Measurements from ENCODE around the gene TP53INP2.
A peak's percentile ranks its signal among the peaks of the same experiment; 100 is the strongest.

TP53INP2 gene

GRCh38 chr20:34676642-34677373 is 27.3 kb upstream of the TP53INP2 start, which contains the start of gene PIGU:
Gene PIGU, minus strand, starts transcription at chr20:34677092. Its CDS starts 7 bp downstream, at chr20:34677085.
- FAIRE-seq (peak; percentile 100), DNase-seq (ENCODE audit: insufficient read length, low spot score) (peak; percentile 86)
- TF ChIP-seq POLR2A (IDR thresholded peaks at IDR 0.05; ENCODE audit: low read depth, low read length) (peak; percentile 90), SPI1 (IDR thresholded peaks at IDR 0.05; ENCODE audit: low read depth, low read length) (no peak), POLR2AphosphoS5 (IDR thresholded peaks at IDR 0.05; ENCODE audit: low read depth, low read length) (peak; percentile 76), POU2F2 (IDR thresholded peaks at IDR 0.05; ENCODE audit: low read depth, low read length) (peak; percentile 41; the same call in 1 of the 2 replicates), TAF1 (IDR thresholded peaks at IDR 0.05; ENCODE audit: low read depth, low read length) (peak; percentile 80), PAX5 (IDR thresholded peaks at IDR 0.05; ENCODE audit: insufficient read depth, low read length, severe bottlenecking) (peak; percentile 89)

GRCh38 chr20:34680586-34681175 is 23.5 kb upstream of the TP53INP2 start:
- TF ChIP-seq PAX5 (IDR thresholded peaks at IDR 0.05; ENCODE audit: insufficient read depth, low read length, severe bottlenecking) (no peak), POLR2A (IDR thresholded peaks at IDR 0.05; ENCODE audit: low read depth, low read length) (no peak), POLR2AphosphoS5 (IDR thresholded peaks at IDR 0.05; ENCODE audit: low read depth, low read length) (no peak), SPI1 (IDR thresholded peaks at IDR 0.05; ENCODE audit: low read depth, low read length) (no peak), POU2F2 (IDR thresholded peaks at IDR 0.05; ENCODE audit: low read depth, low read length) (no peak), TAF1 (IDR thresholded peaks at IDR 0.05; ENCODE audit: low read depth, low read length) (no peak)
- DNase-seq (ENCODE audit: insufficient read length, low spot score) (no peak), FAIRE-seq (no peak)

- FAIRE-seq (no peak), DNase-seq (ENCODE audit: insufficient read length, low spot score) (no peak)
- TF ChIP-seq POLR2AphosphoS5 (IDR thresholded peaks at IDR 0.05; ENCODE audit: low read depth, low read length) = no peak
- no peak for TF ChIP-seq TAF1 (IDR thresholded peaks at IDR 0.05; ENCODE audit: low read depth, low read length)
- TF ChIP-seq PAX5 (IDR thresholded peaks at IDR 0.05; ENCODE audit: insufficient read depth, low read length, severe bottlenecking) = no peak
- TF ChIP-seq POU2F2 (IDR thresholded peaks at IDR 0.05; ENCODE audit: low read depth, low read length) = no peak
- no peak for TF ChIP-seq SPI1 (IDR thresholded peaks at IDR 0.05; ENCODE audit: low read depth, low read length)
- TF ChIP-seq POLR2A (IDR thresholded peaks at IDR 0.05; ENCODE audit: low read depth, low read length) = no peak
Measured at GRCh38 chr20:34683667-34684066, 20.5 kb upstream of the TP53INP2 start.

- TF ChIP-seq POLR2A (IDR thresholded peaks at IDR 0.05; ENCODE audit: low read depth, low read length) (no peak), POLR2AphosphoS5 (IDR thresholded peaks at IDR 0.05; ENCODE audit: low read depth, low read length) (no peak), SPI1 (IDR thresholded peaks at IDR 0.05; ENCODE audit: low read depth, low read length) (no peak), POU2F2 (IDR thresholded peaks at IDR 0.05; ENCODE audit: low read depth, low read length) (no peak)
- FAIRE-seq (no peak), DNase-seq (ENCODE audit: insufficient read length, low spot score) (no peak)
Measured at GRCh38 chr20:34689486-34689885, 14.7 kb upstream of the TP53INP2 start.

- DNase-seq (ENCODE audit: insufficient read length, low spot score) = no peak
- TF ChIP-seq POLR2A (IDR thresholded peaks at IDR 0.05; ENCODE audit: low read depth, low read length) (no peak), PAX5 (IDR thresholded peaks at IDR 0.05; ENCODE audit: insufficient read depth, low read length, severe bottlenecking) (no peak), TAF1 (IDR thresholded peaks at IDR 0.05; ENCODE audit: low read depth, low read length) (no peak), SPI1 (IDR thresholded peaks at IDR 0.05; ENCODE audit: low read depth, low read length) (no peak), POLR2AphosphoS5 (IDR thresholded peaks at IDR 0.05; ENCODE audit: low read depth, low read length) (no peak), POU2F2 (IDR thresholded peaks at IDR 0.05; ENCODE audit: low read depth, low read length) (no peak)
- no peak for FAIRE-seq
Measured at GRCh38 chr20:34691838-34692237, 12.3 kb upstream of the TP53INP2 start.

- no peak for DNase-seq (ENCODE audit: insufficient read length, low spot score)
- TF ChIP-seq PAX5 (IDR thresholded peaks at IDR 0.05; ENCODE audit: insufficient read depth, low read length, severe bottlenecking) = no peak
- no peak for TF ChIP-seq POU2F2 (IDR thresholded peaks at IDR 0.05; ENCODE audit: low read depth, low read length)
- no peak for TF ChIP-seq TAF1 (IDR thresholded peaks at IDR 0.05; ENCODE audit: low read depth, low read length)
- no peak for TF ChIP-seq POLR2AphosphoS5 (IDR thresholded peaks at IDR 0.05; ENCODE audit: low read depth, low read length)
- TF ChIP-seq SPI1 (IDR thresholded peaks at IDR 0.05; ENCODE audit: low read depth, low read length) = no peak
- no peak for TF ChIP-seq POLR2A (IDR thresholded peaks at IDR 0.05; ENCODE audit: low read depth, low read length)
- FAIRE-seq = no peak
Measured at GRCh38 chr20:34693414-34693813, 10.7 kb upstream of the TP53INP2 start.

GRCh38 chr20:34701405-34702085 is 2.6 kb upstream of the TP53INP2 start:
- no peak for TF ChIP-seq SPI1 (IDR thresholded peaks at IDR 0.05; ENCODE audit: low read depth, low read length)
- no peak for TF ChIP-seq POLR2AphosphoS5 (IDR thresholded peaks at IDR 0.05; ENCODE audit: low read depth, low read length)
- TF ChIP-seq TAF1 (IDR thresholded peaks at IDR 0.05; ENCODE audit: low read depth, low read length) = no peak
- no peak for TF ChIP-seq PAX5 (IDR thresholded peaks at IDR 0.05; ENCODE audit: insufficient read depth, low read length, severe bottlenecking)
- TF ChIP-seq POLR2A (IDR thresholded peaks at IDR 0.05; ENCODE audit: low read depth, low read length) = no peak
- no peak for TF ChIP-seq POU2F2 (IDR thresholded peaks at IDR 0.05; ENCODE audit: low read depth, low read length)
- no peak for FAIRE-seq
- DNase-seq (ENCODE audit: insufficient read length, low spot score) = no peak

- FAIRE-seq = no peak
- no peak for TF ChIP-seq TAF1 (IDR thresholded peaks at IDR 0.05; ENCODE audit: low read depth, low read length)
- TF ChIP-seq POU2F2 (IDR thresholded peaks at IDR 0.05; ENCODE audit: low read depth, low read length) = no peak
- TF ChIP-seq SPI1 (IDR thresholded peaks at IDR 0.05; ENCODE audit: low read depth, low read length) = no peak
- no peak for TF ChIP-seq PAX5 (IDR thresholded peaks at IDR 0.05; ENCODE audit: insufficient read depth, low read length, severe bottlenecking)
- no peak for TF ChIP-seq POLR2A (IDR thresholded peaks at IDR 0.05; ENCODE audit: low read depth, low read length)
Measured at GRCh38 chr20:34703061-34703423, 1.1 kb upstream of the TP53INP2 start.

More at GRCh38 chr20:34703061-34703423, 1.1 kb upstream of the TP53INP2 start:
- no peak for DNase-seq (ENCODE audit: insufficient read length, low spot score)
